ENCODE measurements around the gene HEG1. TPM values are rescaled to one million over a fixed set of nuclear protein-coding genes. Genes with fewer than 3 reads are reported as not detected.

The HEG1 gene
- total and polyA plus RNA-seq, 11 donors, result 23.7 to 211 (median 111) TPM

DNA sequence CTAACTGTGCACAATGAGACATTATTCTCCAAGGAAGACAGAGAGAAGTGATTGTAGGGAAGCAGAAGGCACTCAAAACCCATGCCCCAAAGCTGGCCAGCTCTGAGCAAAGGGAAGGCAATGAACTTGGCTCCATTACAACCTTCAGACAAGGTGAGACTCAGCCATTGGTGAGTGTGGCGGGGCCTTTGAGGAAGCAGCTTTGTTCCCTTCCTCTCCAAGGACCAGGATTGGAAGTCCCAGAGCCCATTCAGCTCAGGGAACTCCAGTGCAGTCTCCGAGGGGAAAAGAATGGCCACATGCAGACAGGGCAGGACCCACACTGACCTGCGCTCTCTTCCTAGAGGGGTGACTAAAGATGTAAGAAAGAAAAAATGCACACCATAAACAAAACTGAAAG is 23.1 kb downstream of the HEG1 start:
- Histone ChIP-seq H3K9me3 (peaks cover 0 to 11% (median 0%) of the 10 kb centered on the region in 12 donors), H3K4me1 (peaks cover 3 to 72% (median 36%) of the 10 kb centered on the region in 12 donors), H3K27me3 (no peaks in the 10 kb centered on the region), H3K4me3 (no peak overlapping the region), H3K36me3 (peaks cover 0 to 23% (median 18%) of the 10 kb centered on the region in 9 donors), H3K27ac (peak overlapping the region in 10 of 12 donors; percentile 6 to 65 (median 36))
- ATAC-seq (peak in 3 of 4 donors; percentile 32 to 54 (median 43)), DNase-seq (peak in 1 of 5 donors; percentile 35)
- TF ChIP-seq, protein P1, sequence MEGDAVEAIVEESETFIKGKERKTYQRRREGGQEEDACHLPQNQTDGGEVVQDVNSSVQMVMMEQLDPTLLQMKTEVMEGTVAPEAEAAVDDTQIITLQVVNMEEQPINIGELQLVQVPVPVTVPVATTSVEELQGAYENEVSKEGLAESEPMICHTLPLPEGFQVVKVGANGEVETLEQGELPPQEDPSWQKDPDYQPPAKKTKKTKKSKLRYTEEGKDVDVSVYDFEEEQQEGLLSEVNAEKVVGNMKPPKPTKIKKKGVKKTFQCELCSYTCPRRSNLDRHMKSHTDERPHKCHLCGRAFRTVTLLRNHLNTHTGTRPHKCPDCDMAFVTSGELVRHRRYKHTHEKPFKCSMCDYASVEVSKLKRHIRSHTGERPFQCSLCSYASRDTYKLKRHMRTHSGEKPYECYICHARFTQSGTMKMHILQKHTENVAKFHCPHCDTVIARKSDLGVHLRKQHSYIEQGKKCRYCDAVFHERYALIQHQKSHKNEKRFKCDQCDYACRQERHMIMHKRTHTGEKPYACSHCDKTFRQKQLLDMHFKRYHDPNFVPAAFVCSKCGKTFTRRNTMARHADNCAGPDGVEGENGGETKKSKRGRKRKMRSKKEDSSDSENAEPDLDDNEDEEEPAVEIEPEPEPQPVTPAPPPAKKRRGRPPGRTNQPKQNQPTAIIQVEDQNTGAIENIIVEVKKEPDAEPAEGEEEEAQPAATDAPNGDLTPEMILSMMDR (IDR thresholded peaks at IDR 0.05), result no peak
- no peak for TF ChIP-seq POLR2A (IDR thresholded peaks at IDR 0.05)
- intact Hi-C loops (cut with DNase I), result no loop called here
- 54 to 69% (median 64%) methylated on average over 3 of the region's 3 CpGs for WGBS, 4 donors

DNA sequence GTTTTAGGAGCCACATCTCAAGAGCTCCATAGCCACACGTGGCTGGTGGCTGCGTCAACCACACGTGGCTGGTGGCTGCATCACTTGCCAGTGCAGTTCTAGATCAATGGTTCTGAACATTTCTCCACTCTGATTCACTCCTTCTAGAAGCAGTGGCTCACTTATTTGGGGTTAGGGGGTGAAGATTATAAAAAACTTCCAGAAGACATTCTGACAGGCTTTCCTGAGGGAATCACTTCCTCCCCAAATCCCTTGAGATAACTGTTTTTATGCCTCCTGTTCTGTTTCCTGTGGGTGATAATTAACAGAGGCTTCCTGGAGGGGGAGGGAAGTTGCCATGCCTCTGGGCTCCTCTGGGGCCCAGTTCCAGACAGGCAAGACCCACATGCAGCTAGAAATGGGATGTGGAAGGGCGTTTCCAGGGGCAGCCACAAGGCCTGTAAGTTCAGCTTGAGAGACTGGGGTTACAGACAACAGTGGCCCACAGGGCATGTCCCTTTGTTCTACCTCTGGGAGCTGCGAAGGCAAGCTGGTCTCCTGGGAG is 23.6 kb downstream of the HEG1 start:
- intact Hi-C loops (cut with DNase I), result no loop called here
- H3K9me3 ChIP-seq, result peaks cover 0 to 11% (median 0%) of the 10 kb centered on the region in 12 donors
- peak in 2 of 5 donors; percentile 60 to 69 for DNase-seq
- ATAC-seq, result peak in 3 of 4 donors; percentile 62 to 67 (median 64)
- TF ChIP-seq POLR2A (IDR thresholded peaks at IDR 0.05), result no peak
- TF ChIP-seq, protein P1 (IDR thresholded peaks at IDR 0.05), result no peak
- H3K27me3 ChIP-seq, result no peaks in the 10 kb centered on the region
- H3K4me3 ChIP-seq, result no peak overlapping the region
- peaks cover 3 to 70% (median 34%) of the 10 kb centered on the region in 12 donors for H3K4me1 ChIP-seq
- H3K36me3 ChIP-seq, result peaks cover 0 to 28% (median 23%) of the 10 kb centered on the region in 9 donors
- peak overlapping the region in 9 of 12 donors; percentile 23 to 65 (median 39) for H3K27ac ChIP-seq
- WGBS, 4 donors, result 40 to 61% (median 49%) methylated on average over 5 of the region's 5 CpGs

DNA sequence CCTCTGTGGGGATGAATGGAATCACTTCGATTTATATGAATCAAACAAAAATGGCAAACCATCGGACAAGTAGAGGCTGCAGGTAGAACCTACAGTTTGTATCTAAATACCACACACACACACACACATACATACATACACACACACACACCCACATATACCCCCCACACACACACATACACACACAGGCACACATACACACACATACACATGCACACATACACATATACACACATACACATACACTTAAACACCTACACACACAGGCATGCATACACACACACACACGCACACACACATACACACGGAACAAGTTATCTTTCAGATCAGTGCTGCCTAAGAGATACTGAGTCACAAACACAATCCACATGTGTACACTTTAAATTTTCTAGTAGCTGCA is 24.3 kb downstream of the HEG1 start:
- H3K27me3 ChIP-seq, result no peaks in the 10 kb centered on the region
- H3K27ac ChIP-seq, result peak overlapping the region in 1 of 12 donors; percentile 53
- TF ChIP-seq POLR2A (IDR thresholded peaks at IDR 0.05), result no peak
- TF ChIP-seq, protein P1 (IDR thresholded peaks at IDR 0.05), result no peak
- intact Hi-C loops (cut with DNase I), result no loop called here
- H3K4me1 ChIP-seq, result peaks cover 3 to 70% (median 31%) of the 10 kb centered on the region in 12 donors
- peaks cover 0 to 34% (median 29%) of the 10 kb centered on the region in 9 donors for H3K36me3 ChIP-seq
- 79 to 93% (median 83%) methylated on average over 4 of the region's 4 CpGs for WGBS, 4 donors
- no peak for DNase-seq
- peaks cover 0 to 11% (median 0%) of the 10 kb centered on the region in 12 donors for H3K9me3 ChIP-seq
- ATAC-seq, result no peak
- H3K4me3 ChIP-seq, result no peak overlapping the region

DNA sequence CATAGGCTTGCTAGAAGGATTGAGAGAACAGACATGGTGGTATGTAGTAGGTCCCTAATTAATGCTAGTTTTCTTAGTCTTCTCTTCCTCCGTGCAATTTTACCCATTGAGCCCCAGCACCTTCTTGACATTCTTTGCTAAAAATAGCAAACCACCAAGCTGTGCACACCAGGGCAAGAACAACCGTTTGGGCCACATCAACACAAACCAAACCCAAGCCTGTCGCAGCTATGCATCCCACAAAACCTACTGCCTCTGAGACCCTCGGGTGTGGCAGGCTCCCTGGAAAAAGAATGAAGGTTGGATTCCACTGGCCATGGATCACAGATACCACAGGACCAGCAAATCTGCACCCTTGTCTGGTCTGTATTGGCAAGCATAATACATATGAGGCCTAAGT is 27.1 kb downstream of the HEG1 start:
- H3K27ac ChIP-seq, result peak overlapping the region in 2 of 12 donors; percentile 12 to 28

More for the DNA sequence above, 27.1 kb downstream of the HEG1 start:
- peaks cover 3 to 89% (median 49%) of the 10 kb centered on the region in 12 donors for H3K4me1 ChIP-seq
- DNase-seq (no peak), ATAC-seq (no peak)
- no peak for TF ChIP-seq POLR2A (IDR thresholded peaks at IDR 0.05)
- TF ChIP-seq, protein P1 (IDR thresholded peaks at IDR 0.05), result no peak
- H3K27me3 ChIP-seq, result no peaks in the 10 kb centered on the region
- no peak overlapping the region for H3K4me3 ChIP-seq
- intact Hi-C loops (cut with DNase I), result no loop called here
- 51 to 62% (median 54%) methylated on average over 4 of the region's 4 CpGs for WGBS, 4 donors
- H3K9me3 ChIP-seq, result no peaks in the 10 kb centered on the region
- peaks cover 0 to 59% (median 53%) of the 10 kb centered on the region in 9 donors for H3K36me3 ChIP-seq

Measured in heart left ventricle (tissue), 16 donors.